ENCODE data around the gene SLC19A1.

Gene SLC19A1

DNA sequence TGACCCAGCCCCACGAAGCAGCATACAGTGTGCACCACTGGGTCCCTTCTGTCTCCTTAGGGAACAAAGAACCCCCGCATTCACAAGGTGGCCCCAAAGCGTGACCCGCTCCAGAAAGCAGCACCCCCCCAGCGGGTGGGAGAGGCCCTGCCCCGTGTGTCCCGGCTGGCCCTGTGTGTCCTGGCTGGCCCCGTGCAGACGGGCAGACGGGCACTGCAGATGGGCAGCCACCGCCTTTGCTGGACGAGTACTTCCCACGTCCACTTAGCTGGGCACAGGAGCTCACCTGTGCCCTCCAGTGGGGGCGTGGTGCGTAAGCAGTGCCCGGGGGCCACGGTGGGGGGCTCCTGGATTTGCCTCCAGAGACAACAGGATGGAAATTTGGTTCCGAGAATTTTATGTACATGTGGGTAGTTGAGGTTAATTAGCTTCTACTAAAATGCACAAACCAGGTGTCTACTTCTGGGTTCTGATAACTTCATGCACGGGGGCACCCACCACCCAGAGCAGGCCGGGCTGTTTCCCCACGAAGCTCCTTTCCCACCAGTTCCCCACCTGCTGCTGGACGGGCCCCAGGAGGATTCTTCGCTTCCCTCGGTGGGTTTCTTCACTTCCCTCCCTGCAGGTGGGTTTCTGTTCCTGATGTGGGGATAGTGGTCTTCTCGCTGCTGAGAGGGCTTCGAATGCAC, 33.2 kb upstream of the SLC19A1 start:
- Mint-ChIP-seq H3K9me3 (no peaks in the 10 kb centered on the region), H3K27me3 (ENCODE audit: low read depth, poor library complexity) (peaks cover 10% of the 10 kb centered on the region), H3K36me3 (ENCODE audit: low read depth) (no peaks in the 10 kb centered on the region), H3K4me1 (peaks cover 40% of the 10 kb centered on the region), H3K27ac (no peak overlapping the region), H3K4me3 (no peak overlapping the region)
- no peak for DNase-seq
- TF ChIP-seq, protein P1, sequence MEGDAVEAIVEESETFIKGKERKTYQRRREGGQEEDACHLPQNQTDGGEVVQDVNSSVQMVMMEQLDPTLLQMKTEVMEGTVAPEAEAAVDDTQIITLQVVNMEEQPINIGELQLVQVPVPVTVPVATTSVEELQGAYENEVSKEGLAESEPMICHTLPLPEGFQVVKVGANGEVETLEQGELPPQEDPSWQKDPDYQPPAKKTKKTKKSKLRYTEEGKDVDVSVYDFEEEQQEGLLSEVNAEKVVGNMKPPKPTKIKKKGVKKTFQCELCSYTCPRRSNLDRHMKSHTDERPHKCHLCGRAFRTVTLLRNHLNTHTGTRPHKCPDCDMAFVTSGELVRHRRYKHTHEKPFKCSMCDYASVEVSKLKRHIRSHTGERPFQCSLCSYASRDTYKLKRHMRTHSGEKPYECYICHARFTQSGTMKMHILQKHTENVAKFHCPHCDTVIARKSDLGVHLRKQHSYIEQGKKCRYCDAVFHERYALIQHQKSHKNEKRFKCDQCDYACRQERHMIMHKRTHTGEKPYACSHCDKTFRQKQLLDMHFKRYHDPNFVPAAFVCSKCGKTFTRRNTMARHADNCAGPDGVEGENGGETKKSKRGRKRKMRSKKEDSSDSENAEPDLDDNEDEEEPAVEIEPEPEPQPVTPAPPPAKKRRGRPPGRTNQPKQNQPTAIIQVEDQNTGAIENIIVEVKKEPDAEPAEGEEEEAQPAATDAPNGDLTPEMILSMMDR (IDR thresholded peaks at IDR 0.05): no peak

DNA sequence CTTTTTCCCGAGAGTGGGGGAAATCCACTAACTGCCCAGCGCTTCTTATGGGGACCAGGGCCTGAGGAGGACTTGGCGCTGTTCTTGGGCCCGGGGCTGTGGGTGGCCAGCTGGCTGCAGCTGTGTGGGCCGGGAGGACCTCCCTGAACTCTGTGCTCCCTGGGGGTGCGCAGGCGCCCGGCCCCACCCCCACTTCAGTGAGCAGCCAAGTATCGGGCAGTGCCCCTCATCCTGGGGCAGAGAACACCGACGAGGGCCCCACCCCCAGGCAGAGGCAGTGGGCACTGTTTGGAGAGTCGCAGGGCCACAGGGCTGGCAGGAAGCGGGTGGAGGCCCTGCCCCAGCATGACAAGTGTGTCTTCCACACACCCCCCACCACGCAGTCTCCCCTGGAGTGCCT, 32.5 kb upstream of the SLC19A1 start:
- Mint-ChIP-seq H3K4me3 (no peak overlapping the region), H3K27ac (no peak overlapping the region), H3K4me1 (peaks cover 42% of the 10 kb centered on the region), H3K27me3 (ENCODE audit: low read depth, poor library complexity) (peaks cover 13% of the 10 kb centered on the region), H3K36me3 (ENCODE audit: low read depth) (no peaks in the 10 kb centered on the region), H3K9me3 (no peaks in the 10 kb centered on the region)
- DNase-seq: no peak
- TF ChIP-seq, protein P1 (IDR thresholded peaks at IDR 0.05): no peak

DNA sequence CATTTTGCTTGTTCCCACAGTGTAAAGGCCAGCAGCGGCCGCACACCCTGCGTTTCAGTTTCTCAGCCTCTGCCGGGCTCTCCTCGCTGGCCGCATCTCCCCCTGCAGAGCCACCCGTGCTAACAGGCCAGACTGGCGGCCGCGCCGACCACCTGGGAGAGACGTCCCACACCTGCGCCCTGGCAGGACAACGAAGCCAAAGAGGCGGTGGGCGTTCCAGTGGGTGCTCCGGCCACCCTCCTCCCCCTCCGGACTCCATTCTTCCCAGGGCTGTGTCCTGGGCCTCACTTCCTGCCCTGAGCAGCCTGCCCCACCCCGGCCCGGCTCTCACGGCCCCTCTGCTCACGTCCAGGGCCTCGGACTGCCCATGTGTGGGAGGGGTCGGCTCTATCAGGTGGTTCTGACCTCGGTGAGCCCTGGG, 31.9 kb upstream of the SLC19A1 start:
- H3K4me3 Mint-ChIP-seq: no peak overlapping the region
- H3K27ac Mint-ChIP-seq: peak overlapping the region; percentile 64
- H3K9me3 Mint-ChIP-seq: no peaks in the 10 kb centered on the region
- TF ChIP-seq, protein P1 (IDR thresholded peaks at IDR 0.05): no peak
- peaks cover 13% of the 10 kb centered on the region for H3K27me3 Mint-ChIP-seq (ENCODE audit: low read depth, poor library complexity)
- H3K36me3 Mint-ChIP-seq (ENCODE audit: low read depth): no peaks in the 10 kb centered on the region
- DNase-seq: no peak
- H3K4me1 Mint-ChIP-seq: peaks cover 42% of the 10 kb centered on the region

DNA sequence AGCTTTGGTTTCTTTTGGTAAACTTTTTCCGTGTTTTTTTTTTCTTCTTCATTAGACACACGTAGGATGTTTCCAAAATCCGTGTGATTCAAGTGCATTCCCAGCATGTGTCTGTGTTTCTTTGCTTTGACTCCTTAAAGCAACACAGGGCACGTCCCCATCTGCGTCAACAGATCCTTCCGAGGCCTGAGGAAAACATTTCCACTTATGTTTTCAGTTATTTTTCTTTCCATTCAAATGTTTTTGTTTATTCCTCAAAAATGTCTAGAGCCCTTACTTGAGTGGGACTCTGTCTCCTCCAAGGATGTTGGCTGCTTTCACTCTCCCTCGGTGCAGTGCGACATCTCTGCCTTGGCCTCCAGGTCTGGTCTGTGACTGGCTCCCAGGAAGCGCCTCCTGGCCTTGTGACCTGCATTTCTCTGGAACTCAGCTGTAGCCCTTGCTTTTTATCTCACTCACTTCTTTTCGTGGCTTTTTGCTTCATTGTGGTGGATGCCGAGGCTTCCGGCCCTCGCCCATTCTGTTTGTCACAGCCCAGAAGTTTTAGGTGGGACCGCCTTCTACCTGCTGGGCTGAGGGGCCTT, 31.3 kb upstream of the SLC19A1 start:
- peaks cover 42% of the 10 kb centered on the region for H3K4me1 Mint-ChIP-seq
- TF ChIP-seq, protein P1 (IDR thresholded peaks at IDR 0.05): no peak
- H3K36me3 Mint-ChIP-seq (ENCODE audit: low read depth): no peaks in the 10 kb centered on the region
- DNase-seq: no peak
- H3K4me3 Mint-ChIP-seq: no peak overlapping the region
- H3K9me3 Mint-ChIP-seq: no peaks in the 10 kb centered on the region
- H3K27ac Mint-ChIP-seq: peak overlapping the region; percentile 64
- H3K27me3 Mint-ChIP-seq (ENCODE audit: low read depth, poor library complexity): peaks cover 16% of the 10 kb centered on the region

- TF ChIP-seq, protein P1 (IDR thresholded peaks at IDR 0.05): no peak
- no peaks in the 10 kb centered on the region for H3K9me3 Mint-ChIP-seq
- no peaks in the 10 kb centered on the region for H3K36me3 Mint-ChIP-seq (ENCODE audit: low read depth)
- peaks cover 19% of the 10 kb centered on the region for H3K27me3 Mint-ChIP-seq (ENCODE audit: low read depth, poor library complexity)
- H3K4me1 Mint-ChIP-seq: peaks cover 42% of the 10 kb centered on the region
- no peak overlapping the region for H3K4me3 Mint-ChIP-seq
- DNase-seq: no peak
- H3K27ac Mint-ChIP-seq: peak overlapping the region; percentile 64
Observed at GRCh38 chr21:45572783-45573451, 30.7 kb upstream of the SLC19A1 start.

Data from nephron progenitor cell (in vitro differentiated cells).